NCI-H128 (cell line): ENCODE measurements around the gene FGF18.
A peak's percentile ranks its signal among the peaks of the same experiment; 100 is the strongest.
"Not testable (repeated sequence)": the region's sequence is repeated elsewhere in the genome, so short reads cannot be mapped to it uniquely, and the experiment has no call there.

Source experiments
- DNase-seq: peaks from one replicate; lab custom pipeline; 2025; ENCODE audit not compliant: unreplicated experiment; lab: John Stamatoyannopoulos, UW

FGF18 gene

DNA sequence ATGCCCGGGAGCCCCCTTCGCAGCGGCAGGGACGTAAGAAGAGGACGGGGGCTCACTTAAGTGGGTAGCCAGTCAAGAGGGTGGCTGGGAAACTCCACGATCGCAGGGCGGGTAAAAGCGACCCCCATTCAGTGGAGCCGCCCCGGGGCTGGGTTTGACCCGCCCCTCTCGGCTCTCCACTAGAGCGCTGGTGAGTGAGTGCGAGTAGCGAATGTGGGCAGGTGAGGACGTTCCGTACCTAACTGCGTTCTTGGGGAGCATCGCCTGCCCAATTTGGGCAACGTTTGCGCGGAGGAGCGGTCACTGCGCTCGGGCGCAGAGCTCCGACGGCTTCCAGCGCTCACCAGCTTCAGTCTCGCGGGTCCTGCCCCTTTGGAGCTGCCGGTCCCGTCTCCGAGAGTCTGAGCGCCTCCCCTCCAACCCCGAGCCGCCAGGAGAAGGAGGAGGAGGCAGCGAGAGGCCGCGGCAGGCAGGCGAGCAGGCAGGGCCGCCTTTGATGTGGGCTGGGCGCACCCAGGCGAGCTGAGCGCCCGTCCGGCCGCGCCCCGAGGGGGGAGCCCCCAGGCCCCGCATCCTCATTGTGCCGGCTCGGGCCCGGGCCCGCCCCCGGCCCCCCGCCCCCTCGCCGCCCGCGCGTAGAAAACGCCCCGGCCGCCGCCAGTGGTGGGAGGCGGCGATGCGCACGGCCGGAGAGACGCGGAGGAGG, at the start of gene FGF18:
Gene FGF18 (plus strand): TSS at position 666 of the 706 bp plus-strand sequence. CDS start 553 bp downstream, outside the sequence.
- DNase-seq, result no peak

- no peak for DNase-seq
These were observed 49.5 kb upstream of the FGF18 start for GRCh38 chr5:171369898-171370297.

DNA sequence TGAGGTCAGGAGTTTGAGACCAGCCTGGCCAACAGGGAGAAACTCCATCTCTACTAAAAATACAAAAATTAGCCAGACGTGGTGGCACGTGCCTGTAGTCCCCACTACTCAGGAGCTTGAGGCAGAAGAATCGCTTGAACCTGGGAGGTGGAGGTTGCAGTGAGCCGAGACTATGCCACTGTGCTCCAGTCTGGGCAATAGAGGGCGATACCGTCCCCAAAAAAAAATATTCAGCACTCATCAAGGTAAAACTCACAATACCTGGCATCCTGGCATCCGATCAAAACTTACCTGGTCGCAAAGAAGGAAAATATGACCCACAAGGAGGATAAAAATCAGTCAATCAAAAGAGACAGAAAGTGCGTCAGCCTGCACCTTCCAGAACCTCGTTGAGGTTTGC, 48.6 kb upstream of the FGF18 start:
- not testable (repeated sequence) for DNase-seq

- no peak for DNase-seq
These were observed 48.1 kb upstream of the FGF18 start for GRCh38 chr5:171371326-171371725.

GRCh38 chr5:171379961-171380360, 39.5 kb upstream of the FGF18 start:
- DNase-seq, result no peak

GRCh38 chr5:171384416-171384815, 35.0 kb upstream of the FGF18 start:
- not testable (repeated sequence) for DNase-seq

- DNase-seq, result not testable (repeated sequence)
These were observed 34.4 kb upstream of the FGF18 start for GRCh38 chr5:171384999-171385398.

DNA sequence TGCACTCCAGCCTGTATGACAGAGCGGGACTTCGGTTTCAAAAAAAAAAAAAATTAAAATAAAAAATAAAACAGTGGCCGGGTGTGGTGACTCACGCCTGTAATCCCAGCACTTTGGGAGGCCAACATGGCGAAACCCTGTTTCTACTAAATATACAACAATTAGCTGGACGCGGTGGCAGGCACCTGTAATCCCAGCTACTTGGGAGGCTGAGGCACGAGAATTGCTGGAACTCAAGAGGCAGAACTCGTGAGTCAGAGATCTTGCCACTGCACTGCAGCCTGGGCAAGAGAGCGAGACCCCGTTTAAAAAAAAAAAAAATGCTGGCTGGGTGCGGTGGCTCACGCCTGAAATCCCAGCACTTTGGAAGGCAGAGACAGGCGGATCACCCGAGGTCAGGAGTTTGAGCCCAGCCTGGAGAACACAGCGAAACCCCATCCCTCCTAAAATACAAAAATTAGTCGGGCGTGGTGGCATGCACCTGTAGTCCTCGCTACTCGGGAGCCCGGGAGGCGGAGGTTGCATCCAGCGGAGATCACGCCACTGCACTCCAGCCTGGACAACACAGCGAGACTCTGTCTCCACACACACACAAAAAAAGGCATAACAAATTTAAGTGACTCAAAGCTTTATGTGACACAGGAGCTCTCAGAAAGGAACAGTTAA, 33.3 kb upstream of the FGF18 start:
- DNase-seq, result no peak

DNA sequence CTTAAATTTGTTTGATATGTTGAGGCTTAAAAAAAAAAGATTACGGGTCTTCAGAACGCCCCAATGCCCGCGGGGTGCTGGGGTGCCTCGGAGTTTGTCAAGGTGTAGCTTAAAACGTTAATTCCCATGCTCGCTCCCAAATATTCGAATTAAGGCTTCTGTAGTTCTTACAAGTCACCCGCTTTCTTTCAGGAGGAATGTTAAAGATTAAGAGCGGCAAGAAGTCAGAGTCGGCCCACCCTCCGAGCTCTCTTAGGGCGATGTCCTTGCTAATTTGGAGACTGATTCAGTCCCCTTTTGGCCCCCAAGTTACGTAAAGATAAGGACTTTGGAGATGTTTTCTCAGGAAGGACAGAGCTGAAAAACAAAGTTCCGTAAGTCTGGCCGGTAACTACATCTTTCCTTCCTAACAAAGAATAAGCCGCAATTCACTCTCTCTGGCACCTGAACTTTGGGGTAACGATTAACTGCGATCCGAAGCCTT, 32.5 kb upstream of the FGF18 start:
- no peak for DNase-seq

DNA sequence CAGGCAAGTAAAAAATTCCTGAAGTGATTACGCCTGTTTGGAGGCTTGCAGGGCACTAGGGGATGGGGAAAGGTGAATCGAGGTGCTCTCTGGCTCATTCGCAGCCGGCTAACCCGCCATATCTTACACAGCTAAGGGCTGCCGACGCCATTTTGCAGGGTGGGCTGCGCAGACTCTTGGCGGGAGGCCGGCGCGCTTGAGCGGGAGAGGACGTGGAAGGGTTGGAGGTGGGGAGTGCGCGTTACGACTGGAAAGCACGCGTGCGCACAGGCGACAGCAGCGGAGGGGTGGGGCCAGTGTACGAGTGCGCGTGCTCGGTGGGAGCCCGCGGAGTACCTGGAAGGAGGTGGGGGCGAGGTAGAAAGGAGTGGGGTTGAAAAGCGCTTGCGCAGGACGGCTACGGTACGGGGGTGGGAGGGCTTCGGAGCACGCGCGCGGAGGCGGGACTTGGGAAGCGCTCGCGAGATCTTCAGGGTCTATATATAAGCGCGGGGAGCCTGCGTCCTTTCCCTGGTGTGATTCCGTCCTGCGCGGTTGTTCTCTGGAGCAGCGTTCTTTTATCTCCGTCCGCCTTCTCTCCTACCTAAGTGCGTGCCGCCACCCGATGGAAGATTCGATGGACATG, 32.0 kb upstream of the FGF18 start, which contains the start of gene NPM1:
Gene NPM1 (plus strand): TSS at position 505 of the 625 bp plus-strand sequence. CDS start 100 bp downstream, at position 605.
- peak; percentile 89 for DNase-seq

DNA sequence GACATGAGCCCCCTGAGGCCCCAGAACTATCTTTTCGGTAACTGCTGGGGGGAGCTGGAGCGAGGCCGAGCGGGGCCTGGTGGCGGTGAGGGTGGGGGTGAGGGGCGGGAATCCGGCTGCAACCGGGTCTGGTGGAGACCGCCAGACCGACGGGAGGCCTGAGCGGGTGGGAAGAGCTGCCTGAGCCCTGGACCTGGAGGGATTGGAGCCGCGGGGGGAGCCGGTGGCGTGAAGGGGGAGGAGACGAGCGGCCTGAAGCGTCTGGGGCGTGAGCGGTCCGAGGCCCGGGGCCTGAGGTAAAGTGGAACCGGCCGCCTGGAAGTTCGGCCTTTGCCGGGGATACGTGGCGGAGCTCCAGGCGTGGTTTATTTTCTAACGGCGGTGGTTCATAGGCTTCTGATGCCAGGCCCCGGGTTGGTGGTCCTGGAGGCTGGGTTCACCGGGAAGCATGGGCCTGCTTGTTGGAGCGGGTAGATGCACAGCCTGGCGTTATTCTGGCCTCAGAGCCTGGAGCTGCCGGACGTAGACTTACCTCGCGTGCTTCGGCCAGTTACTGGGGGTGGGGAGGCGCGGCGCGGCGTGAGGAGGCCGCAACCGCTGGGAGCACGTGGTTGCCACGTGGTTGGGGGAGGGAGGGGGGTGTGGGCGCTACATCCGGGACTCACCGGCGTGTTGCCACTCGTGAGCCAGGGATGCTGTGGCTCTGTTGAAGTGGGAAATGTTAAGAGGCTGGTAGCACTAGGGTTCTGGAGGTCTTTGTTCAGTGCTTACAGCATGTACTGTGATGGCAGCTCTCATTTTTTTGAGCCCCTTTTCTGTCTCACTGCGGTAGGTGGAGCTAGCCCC, 31.3 kb upstream of the FGF18 start:
- DNase-seq, result peak; percentile 2

DNA sequence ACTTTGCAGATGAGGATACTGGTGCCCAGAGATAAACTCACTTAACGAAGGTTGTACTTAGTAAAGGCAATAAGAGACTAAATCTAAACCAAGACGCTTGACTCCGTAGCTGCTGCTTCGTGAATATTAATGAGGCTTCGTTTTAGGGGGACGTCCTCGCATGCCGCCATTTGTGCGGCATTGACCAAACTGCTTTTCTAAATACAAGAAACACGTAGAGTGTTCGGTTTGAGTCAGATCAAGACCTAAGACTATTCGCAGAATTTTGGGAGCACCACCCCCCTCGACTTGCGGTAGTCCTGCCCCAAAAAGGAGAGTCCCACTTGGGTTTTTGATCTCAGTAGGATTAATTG, 30.7 kb upstream of the FGF18 start:
- DNase-seq, result no peak

- DNase-seq, result no peak
These were observed 28.4 kb upstream of the FGF18 start for GRCh38 chr5:171390883-171391677.

DNA sequence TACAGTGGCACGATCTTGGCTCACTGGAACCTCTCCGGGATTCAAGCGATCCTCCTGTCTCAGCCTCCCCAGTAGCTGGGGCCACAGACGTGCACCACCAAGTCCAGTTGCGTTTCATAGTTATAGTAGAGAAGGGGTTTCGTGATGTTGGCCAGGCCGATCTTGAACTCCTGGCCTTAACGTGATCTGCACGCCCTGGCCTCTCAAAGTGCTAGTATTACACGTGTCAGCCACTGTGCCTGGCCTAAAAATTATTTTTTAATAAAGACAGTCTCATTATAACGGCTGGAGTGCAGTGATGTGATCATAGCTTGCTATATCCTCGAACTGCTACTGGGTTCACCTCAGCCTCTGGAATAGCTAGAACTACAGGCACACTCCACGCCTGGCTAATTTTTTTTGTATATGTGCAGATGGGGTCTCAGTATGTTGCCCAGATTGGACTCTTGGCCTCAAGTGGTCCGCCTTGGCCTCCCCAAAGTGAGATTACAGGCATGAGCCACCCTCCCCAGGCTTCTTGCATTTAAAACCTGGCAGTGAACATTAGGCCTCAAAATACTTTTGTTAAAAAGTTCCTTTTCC, 27.4 kb upstream of the FGF18 start:
- no peak for DNase-seq

GRCh38 chr5:171392585-171393159, 26.8 kb upstream of the FGF18 start:
- no peak for DNase-seq

- DNase-seq, result no peak
These were observed 24.4 kb upstream of the FGF18 start for GRCh38 chr5:171395042-171395441.

DNA sequence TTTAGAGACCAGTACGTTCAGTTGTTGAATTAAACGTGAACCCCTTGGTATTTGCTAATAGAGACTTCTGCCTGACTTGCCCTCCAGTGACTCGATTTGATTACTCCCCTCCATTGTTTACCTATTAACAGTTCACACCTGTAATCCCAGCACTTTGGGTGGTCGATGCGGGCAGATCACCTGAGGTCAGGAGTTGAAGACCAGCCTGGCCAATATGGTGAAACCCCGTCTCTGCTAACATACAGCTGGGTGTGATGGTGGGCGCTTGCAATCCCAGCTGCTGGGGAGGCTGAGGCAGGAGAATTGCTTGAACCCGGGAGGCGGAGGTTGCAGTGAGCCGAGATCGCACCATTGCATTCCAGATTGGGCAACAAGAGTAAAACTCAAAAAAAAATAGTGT, 22.9 kb upstream of the FGF18 start:
- not testable (repeated sequence) for DNase-seq

DNA sequence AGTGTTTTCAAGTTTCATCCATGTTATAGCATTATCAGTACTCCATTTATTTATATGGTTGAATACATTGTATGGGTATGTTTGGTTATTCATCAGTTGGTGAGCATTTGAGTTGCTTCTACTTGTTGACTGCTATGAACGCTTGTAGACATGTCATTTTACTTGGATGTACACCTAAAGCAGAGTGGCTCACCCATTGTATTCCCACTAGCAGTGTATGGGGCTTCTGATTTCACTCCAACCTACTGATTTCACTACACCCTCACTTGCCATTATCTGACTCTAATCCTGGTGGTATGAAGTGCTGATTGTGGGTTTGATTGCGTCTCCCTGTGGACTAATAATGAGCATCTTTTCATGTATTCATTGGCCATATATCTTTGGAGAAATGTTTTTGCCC, 22.3 kb upstream of the FGF18 start:
- DNase-seq, result no peak

DNA sequence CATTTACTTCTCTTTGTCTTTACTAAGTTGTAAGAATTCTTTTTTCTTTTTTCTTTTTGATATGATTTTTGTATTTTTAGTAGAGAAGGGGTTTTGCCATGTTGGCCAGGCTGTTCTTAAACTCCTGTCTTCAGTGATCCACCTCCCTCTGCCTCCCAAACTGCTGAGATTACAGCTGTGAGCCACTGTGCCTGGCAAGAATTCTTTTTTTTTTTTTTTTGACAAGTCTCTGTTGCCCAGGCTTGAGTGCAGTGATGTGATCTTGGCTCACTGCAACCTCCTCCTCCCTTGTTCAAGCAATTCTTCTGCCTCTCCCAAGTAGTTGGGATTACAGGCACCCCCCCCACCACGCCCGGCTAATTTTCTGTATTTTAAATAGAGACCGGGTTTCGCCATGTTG, 21.8 kb upstream of the FGF18 start:
- no peak for DNase-seq

DNA sequence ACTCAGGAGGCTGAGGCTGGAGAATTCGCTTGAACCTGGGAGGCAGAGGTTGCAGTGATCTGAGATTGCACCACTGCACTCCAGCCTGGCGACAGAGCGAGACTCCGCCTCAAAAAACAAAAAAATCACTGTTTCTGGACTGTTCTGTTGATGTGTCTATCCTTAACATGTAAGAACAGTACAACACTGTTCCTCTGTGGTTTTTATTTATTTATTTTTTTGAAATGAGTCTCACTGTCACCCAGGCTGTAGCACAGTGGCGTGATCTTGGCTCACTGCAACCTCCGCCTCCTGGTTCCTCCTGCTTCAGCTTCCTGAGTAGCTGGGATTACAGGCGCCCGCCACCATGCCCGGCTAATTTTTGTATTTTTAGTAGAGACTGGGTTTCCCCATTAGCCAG, 20.8 kb upstream of the FGF18 start:
- DNase-seq, result not testable (repeated sequence)
